ENCODE results near the gene SFMBT1. TPM values are rescaled to one million over a fixed set of nuclear protein-coding genes. Genes with fewer than 3 reads are reported as not detected.

The SFMBT1 gene
- total RNA-seq, 1 donor from 2014 or later, result 5.5 TPM

DNA sequence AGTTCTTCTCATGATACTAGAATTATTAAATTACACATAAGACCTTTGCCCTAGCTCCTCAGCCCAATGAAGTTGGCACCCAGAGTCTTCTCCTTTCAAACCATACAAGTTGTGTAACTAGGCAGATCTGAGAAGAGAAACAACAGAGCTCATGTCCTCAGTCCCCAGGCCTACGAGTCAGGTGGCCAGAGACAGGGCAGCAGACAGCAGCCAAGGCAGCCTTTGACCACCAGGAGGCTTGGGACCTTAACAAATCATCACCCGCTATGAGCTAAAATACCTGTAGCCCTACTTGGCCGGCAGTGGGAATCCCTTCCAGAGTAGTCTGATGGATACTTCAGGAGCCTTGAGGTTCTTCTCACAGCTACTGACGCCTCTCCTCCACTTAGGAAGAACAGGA lies 166.8 kb downstream of the SFMBT1 start:
- H3K4me1 ChIP-seq (ENCODE audit: insufficient read depth, low read length), result no peaks in the 10 kb centered on the region
- no peak overlapping the region for H3K9ac ChIP-seq (ENCODE audit: low read length)
- H3K4me2 ChIP-seq (ENCODE audit: low read length), result no peak overlapping the region
- FAIRE-seq (no peak), DNase-seq (ENCODE audit: low read depth) (no peak)
- no peak overlapping the region for H3K27ac Mint-ChIP-seq (ENCODE audit: unreplicated experiment)
- peaks cover 6% of the 10 kb centered on the region for H3K36me3 Mint-ChIP-seq (ENCODE audit: low read depth, unreplicated experiment)
- peaks cover 6% of the 10 kb centered on the region for H3K4me1 Mint-ChIP-seq (ENCODE audit: low read depth, unreplicated experiment)
- H3K27me3 ChIP-seq (ENCODE audit: insufficient read depth, low read length), result no peaks in the 10 kb centered on the region
- H3K27ac ChIP-seq (ENCODE audit: low read depth, low read length), result no peak overlapping the region
- peaks cover 30% of the 10 kb centered on the region for H4K20me1 ChIP-seq (ENCODE audit: insufficient read depth, low read length)
- H3K36me3 ChIP-seq (ENCODE audit: insufficient read depth, low read length), result no peaks in the 10 kb centered on the region
- TF ChIP-seq EZH2 (IDR thresholded peaks at IDR 0.05; ENCODE audit: insufficient read depth, low read length) (no peak), CTCF (IDR thresholded peaks at IDR 0.05; ENCODE audit: insufficient read depth, low read depth, low read length) (no peak)
- no peak overlapping the region for H2AFZ ChIP-seq (ENCODE audit: low read depth, low read length)
- H3K9me3 Mint-ChIP-seq (ENCODE audit: unreplicated experiment), result no peaks in the 10 kb centered on the region
- H3K27me3 Mint-ChIP-seq (ENCODE audit: low read depth, unreplicated experiment), result peaks cover 3% of the 10 kb centered on the region
- peaks cover 10% of the 10 kb centered on the region for H3K79me2 ChIP-seq (ENCODE audit: insufficient read depth, low read length)
- no peak overlapping the region for H3K4me3 ChIP-seq (ENCODE audit: insufficient read depth, low read depth, low read length)
- no peaks in the 10 kb centered on the region for H3K9me3 ChIP-seq (ENCODE audit: insufficient read depth, low read depth, low read length)
- no peak overlapping the region for H3K4me3 Mint-ChIP-seq (ENCODE audit: unreplicated experiment)

- H3K27me3 Mint-ChIP-seq (ENCODE audit: low read depth, unreplicated experiment), result no peaks in the 10 kb centered on the region
- no peaks in the 10 kb centered on the region for H3K9me3 Mint-ChIP-seq (ENCODE audit: unreplicated experiment)
- H3K36me3 Mint-ChIP-seq (ENCODE audit: low read depth, unreplicated experiment), result peaks cover 6% of the 10 kb centered on the region
- H3K9ac ChIP-seq (ENCODE audit: low read length), result no peak overlapping the region
- no peak overlapping the region for H3K4me2 ChIP-seq (ENCODE audit: low read length)
- no peak overlapping the region for H2AFZ ChIP-seq (ENCODE audit: low read depth, low read length)
- H4K20me1 ChIP-seq (ENCODE audit: insufficient read depth, low read length), result peaks cover 39% of the 10 kb centered on the region
- DNase-seq (ENCODE audit: low read depth) (no peak), FAIRE-seq (no peak)
- H3K4me3 Mint-ChIP-seq (ENCODE audit: unreplicated experiment), result no peak overlapping the region
- H3K9me3 ChIP-seq (ENCODE audit: insufficient read depth, low read depth, low read length), result no peaks in the 10 kb centered on the region
- H3K27ac ChIP-seq (ENCODE audit: low read depth, low read length), result no peak overlapping the region
- H3K79me2 ChIP-seq (ENCODE audit: insufficient read depth, low read length), result peaks cover 10% of the 10 kb centered on the region
- H3K4me1 Mint-ChIP-seq (ENCODE audit: low read depth, unreplicated experiment), result peaks cover 6% of the 10 kb centered on the region
- no peaks in the 10 kb centered on the region for H3K27me3 ChIP-seq (ENCODE audit: insufficient read depth, low read length)
- no peaks in the 10 kb centered on the region for H3K4me1 ChIP-seq (ENCODE audit: insufficient read depth, low read length)
- no peak overlapping the region for H3K27ac Mint-ChIP-seq (ENCODE audit: unreplicated experiment)
- H3K4me3 ChIP-seq (ENCODE audit: insufficient read depth, low read depth, low read length), result no peak overlapping the region
- no peak for TF ChIP-seq EZH2 (IDR thresholded peaks at IDR 0.05; ENCODE audit: insufficient read depth, low read length)
- TF ChIP-seq CTCF (IDR thresholded peaks at IDR 0.05; ENCODE audit: insufficient read depth, low read depth, low read length), result no peak
- no peaks in the 10 kb centered on the region for H3K36me3 ChIP-seq (ENCODE audit: insufficient read depth, low read length)
These were observed 168.8 kb downstream of the SFMBT1 start for GRCh38 chr3:52877085-52877484.

DNA sequence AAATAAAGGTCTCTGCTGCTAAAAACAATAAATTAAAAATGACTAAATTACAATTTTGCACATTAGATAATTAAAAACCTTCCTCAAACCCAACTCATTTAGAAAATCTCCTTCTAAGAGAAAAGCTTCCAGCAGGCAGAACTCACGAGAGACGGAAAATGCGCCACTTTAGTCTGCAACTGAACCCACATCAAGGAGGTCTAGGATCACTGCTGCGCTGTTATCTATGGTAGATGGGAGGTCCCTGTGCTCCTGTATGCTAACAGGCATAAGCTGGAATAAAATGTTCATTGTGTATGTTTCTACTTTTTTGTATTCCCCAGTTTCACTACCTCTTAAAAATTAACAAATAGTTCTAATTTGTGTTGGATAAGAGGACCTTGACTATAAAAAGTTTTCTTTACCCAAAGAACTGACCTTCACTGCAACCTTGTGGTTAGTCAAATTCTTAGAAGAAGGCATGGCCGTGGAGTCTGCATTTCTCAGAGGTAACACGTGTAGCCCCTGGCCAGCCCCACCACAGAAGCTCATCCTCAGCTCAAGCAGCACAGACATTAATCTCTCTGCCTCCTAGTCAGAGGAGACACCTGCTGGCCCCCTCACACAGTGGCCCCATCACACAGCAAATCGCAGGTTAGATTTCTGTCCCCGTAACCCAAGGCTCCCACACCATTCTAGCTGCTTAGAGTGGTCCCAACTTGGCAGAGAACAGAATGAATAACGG lies 170.8 kb downstream of the SFMBT1 start:
- H3K36me3 Mint-ChIP-seq (ENCODE audit: low read depth, unreplicated experiment), result peaks cover 9% of the 10 kb centered on the region
- no peak overlapping the region for H3K4me3 Mint-ChIP-seq (ENCODE audit: unreplicated experiment)
- no peaks in the 10 kb centered on the region for H3K9me3 ChIP-seq (ENCODE audit: insufficient read depth, low read depth, low read length)
- H3K27me3 ChIP-seq (ENCODE audit: insufficient read depth, low read length), result no peaks in the 10 kb centered on the region
- H3K4me1 Mint-ChIP-seq (ENCODE audit: low read depth, unreplicated experiment), result peaks cover 6% of the 10 kb centered on the region
- no peaks in the 10 kb centered on the region for H3K4me1 ChIP-seq (ENCODE audit: insufficient read depth, low read length)
- DNase-seq (ENCODE audit: low read depth) (no peak), FAIRE-seq (no peak)
- no peak overlapping the region for H3K4me2 ChIP-seq (ENCODE audit: low read length)
- no peak overlapping the region for H3K4me3 ChIP-seq (ENCODE audit: insufficient read depth, low read depth, low read length)
- H3K27ac Mint-ChIP-seq (ENCODE audit: unreplicated experiment), result no peak overlapping the region
- TF ChIP-seq EZH2 (IDR thresholded peaks at IDR 0.05; ENCODE audit: insufficient read depth, low read length) (no peak), CTCF (IDR thresholded peaks at IDR 0.05; ENCODE audit: insufficient read depth, low read depth, low read length) (no peak)
- H3K9ac ChIP-seq (ENCODE audit: low read length), result no peak overlapping the region
- H4K20me1 ChIP-seq (ENCODE audit: insufficient read depth, low read length), result peaks cover 41% of the 10 kb centered on the region
- no peak overlapping the region for H3K27ac ChIP-seq (ENCODE audit: low read depth, low read length)
- H2AFZ ChIP-seq (ENCODE audit: low read depth, low read length), result no peak overlapping the region
- no peaks in the 10 kb centered on the region for H3K36me3 ChIP-seq (ENCODE audit: insufficient read depth, low read length)
- peaks cover 10% of the 10 kb centered on the region for H3K79me2 ChIP-seq (ENCODE audit: insufficient read depth, low read length)
- no peaks in the 10 kb centered on the region for H3K9me3 Mint-ChIP-seq (ENCODE audit: unreplicated experiment)
- H3K27me3 Mint-ChIP-seq (ENCODE audit: low read depth, unreplicated experiment), result no peaks in the 10 kb centered on the region
